ENCODE data around the gene SBF2. TPM values are rescaled to one million over a fixed set of nuclear protein-coding genes. Genes with fewer than 3 reads are reported as not detected.

Gene SBF2
- total RNA-seq, 1 experiment from 2014 or later = 31.3 TPM

- Histone ChIP-seq H3K4me2 (ENCODE audit: low read length) (no peak overlapping the region), H3K27ac (ENCODE audit: low read length) (no peak overlapping the region), H3F3A (ENCODE audit: low read length, unreplicated experiment) (peaks cover 13% of the 10 kb centered on the region), H4K20me1 (ENCODE audit: low read length) (no peaks in the 10 kb centered on the region), H3K27me3 (ENCODE audit: low read length) (no peaks in the 10 kb centered on the region), H3K4me3 (ENCODE audit: low read length) (no peak overlapping the region), H3K9me3 (ENCODE audit: low read length) (no peaks in the 10 kb centered on the region), H2AFZ (ENCODE audit: low read length) (no peak overlapping the region), H3K4me1 (ENCODE audit: insufficient read depth, low read length) (peaks cover 41% of the 10 kb centered on the region), H3K9me2 (replicated peaks; ENCODE audit: low read length) (no peaks in the 10 kb centered on the region), H3K79me2 (ENCODE audit: low read length) (peaks cover 8% of the 10 kb centered on the region), H3K36me3 (ENCODE audit: low read depth, low read length) (no peaks in the 10 kb centered on the region), H3K9ac (ENCODE audit: low read length) (no peak overlapping the region)
- no TSS peak for BruUV-seq (replicated peaks)
- CTCF ChIA-PET = no interaction called here
- POLR2A ChIA-PET (ENCODE audit: unreplicated experiment) = interaction anchor here (0.5 kb wide), 1 partner anchor 148 kb away, joined by 5 read pairs; no protein-coding TSS in a partner anchor
- TF ChIP-seq EZH2 (IDR thresholded peaks at IDR 0.05; ENCODE audit: low read length, unreplicated experiment) = no peak
- no peak for TF ChIP-seq CTCF (conservative IDR thresholded peaks at IDR 0.05; ENCODE audit: low read depth, low read length)
- TF ChIP-seq EZH2phosphoT487 (IDR thresholded peaks at IDR 0.05; ENCODE audit: borderline replicate concordance, low read length) = no peak
- intact Hi-C loops (cut with micrococcal nuclease) = loop anchor here (10.0 kb wide), 1 partner anchor 167 kb away; no protein-coding TSS in a partner anchor
- ATAC-seq (no peak), DNase-seq (no peak)
These were observed 131.8 kb downstream of the SBF2 start for GRCh38 chr11:10162222-10162621.

GRCh38 chr11:10160350-10160749 is 133.7 kb downstream of the SBF2 start:
- peak overlapping the region; percentile 28 for H3K4me2 ChIP-seq (ENCODE audit: low read length)
- peaks cover 47% of the 10 kb centered on the region for H3K4me1 ChIP-seq (ENCODE audit: insufficient read depth, low read length)
- peaks cover 25% of the 10 kb centered on the region for H3K79me2 ChIP-seq (ENCODE audit: low read length)
- TF ChIP-seq EZH2 (IDR thresholded peaks at IDR 0.05; ENCODE audit: low read length, unreplicated experiment) = no peak
- TF ChIP-seq CTCF (conservative IDR thresholded peaks at IDR 0.05; ENCODE audit: low read depth, low read length) = no peak
- TF ChIP-seq EZH2phosphoT487 (IDR thresholded peaks at IDR 0.05; ENCODE audit: borderline replicate concordance, low read length) = no peak
- ChIA-PET CTCF (interaction anchor here (0.5 kb wide), 1 partner anchor 125 kb away, joined by 3 read pairs; no protein-coding TSS in a partner anchor), POLR2A (ENCODE audit: unreplicated experiment) (no interaction called here)
- no peak overlapping the region for H2AFZ ChIP-seq (ENCODE audit: low read length)
- no peak overlapping the region; the same call in 1 of the 2 replicates for H3K27ac ChIP-seq (ENCODE audit: low read length)
- ATAC-seq (peak; percentile 70), DNase-seq (peak; percentile 28)
- intact Hi-C loops (cut with micrococcal nuclease) = loop anchor here (2.0 to 10.0 kb wide), 2 partner anchors 22 to 166 kb away; no protein-coding TSS in a partner anchor
- H3K4me3 ChIP-seq (ENCODE audit: low read length) = no peak overlapping the region
- BruUV-seq (replicated peaks) = no TSS peak
- no peaks in the 10 kb centered on the region for H3K9me2 ChIP-seq (replicated peaks; ENCODE audit: low read length)
- H4K20me1 ChIP-seq (ENCODE audit: low read length) = no peaks in the 10 kb centered on the region
- no peaks in the 10 kb centered on the region for H3K27me3 ChIP-seq (ENCODE audit: low read length)
- peaks cover 13% of the 10 kb centered on the region for H3F3A ChIP-seq (ENCODE audit: low read length, unreplicated experiment)
- H3K9me3 ChIP-seq (ENCODE audit: low read length) = no peaks in the 10 kb centered on the region
- no peak overlapping the region for H3K9ac ChIP-seq (ENCODE audit: low read length)
- H3K36me3 ChIP-seq (ENCODE audit: low read depth, low read length) = no peaks in the 10 kb centered on the region

- Histone ChIP-seq H3K9me2 (replicated peaks; ENCODE audit: low read length) (no peaks in the 10 kb centered on the region), H3K9me3 (ENCODE audit: low read length) (no peaks in the 10 kb centered on the region), H3F3A (ENCODE audit: low read length, unreplicated experiment) (peaks cover 13% of the 10 kb centered on the region), H4K20me1 (ENCODE audit: low read length) (no peaks in the 10 kb centered on the region), H3K27ac (ENCODE audit: low read length) (peak overlapping the region; percentile 11; the same call in 1 of the 2 replicates), H2AFZ (ENCODE audit: low read length) (no peak overlapping the region), H3K4me2 (ENCODE audit: low read length) (peak overlapping the region; percentile 37; the same call in 1 of the 2 replicates), H3K79me2 (ENCODE audit: low read length) (peaks cover 25% of the 10 kb centered on the region), H3K27me3 (ENCODE audit: low read length) (no peaks in the 10 kb centered on the region), H3K4me1 (ENCODE audit: insufficient read depth, low read length) (peaks cover 47% of the 10 kb centered on the region), H3K4me3 (ENCODE audit: low read length) (no peak overlapping the region), H3K9ac (ENCODE audit: low read length) (no peak overlapping the region), H3K36me3 (ENCODE audit: low read depth, low read length) (no peaks in the 10 kb centered on the region)
- DNase-seq (peak; percentile 70), ATAC-seq (peak; percentile 78)
- ChIA-PET POLR2A (ENCODE audit: unreplicated experiment) (interaction anchor here (0.6 kb wide), 1 partner anchor 50 kb away, joined by 6 read pairs; no protein-coding TSS in a partner anchor), CTCF (no interaction called here)
- intact Hi-C loops (cut with micrococcal nuclease) = no loop called here
- TF ChIP-seq EZH2phosphoT487 (IDR thresholded peaks at IDR 0.05; ENCODE audit: borderline replicate concordance, low read length) (no peak), EZH2 (IDR thresholded peaks at IDR 0.05; ENCODE audit: low read length, unreplicated experiment) (no peak), CTCF (conservative IDR thresholded peaks at IDR 0.05; ENCODE audit: low read depth, low read length) (no peak)
- no TSS peak for BruUV-seq (replicated peaks)
These were observed 135.6 kb downstream of the SBF2 start for GRCh38 chr11:10158461-10158860.
